Hepatocyte (in vitro differentiated cells): ENCODE results near the gene APOA1. TPM values are rescaled to one million over a fixed set of nuclear protein-coding genes. Genes with fewer than 3 reads are reported as not detected.

Source experiments
- DNase-seq: peaks from one replicate; pipeline ENCODE4 v3.0.0-alpha.2; 2016; ENCODE audit warnings: low spot score
- H2AFZ ChIP-seq: fragments of 200-600 bp; sonication (generic); 2 replicates; pipeline ENCODE4 v1.6.0; 2016; ENCODE audit warnings: antibody characterized with exemption, mild to moderate bottlenecking
- H3K27ac ChIP-seq: fragments of 200-600 bp; sonication (generic); 2 replicates; pipeline ENCODE4 v1.5.1; 2016; ENCODE audit warnings: mild to moderate bottlenecking
- H3K27me3 ChIP-seq: fragments of 200-600 bp; sonication (generic); 2 replicates; pipeline ENCODE4 v1.6.1; 2016
- H3K36me3 ChIP-seq: fragments of 200-600 bp; sonication (generic); replicated peaks from 2 replicates; pipeline ENCODE4 v1.5.1; 2016; ENCODE audit warnings: low read depth; ENCODE audit not compliant: insufficient read depth
- H3K4me1 ChIP-seq: fragments of 200-600 bp; sonication (generic); 2 replicates; pipeline ENCODE4 v1.5.1; 2016; ENCODE audit warnings: mild to moderate bottlenecking, moderate library complexity; ENCODE audit not compliant: insufficient read depth
- H3K4me2 ChIP-seq: fragments of 200-600 bp; sonication (generic); 2 replicates; pipeline ENCODE4 v1.6.0; 2016
- H3K4me3 ChIP-seq: fragments of 200-600 bp; sonication (generic); 2 replicates; pipeline ENCODE4 v1.5.1; 2016; ENCODE audit warnings: mild to moderate bottlenecking
- H3K79me2 ChIP-seq: fragments of 200-600 bp; sonication (generic); 2 replicates; pipeline ENCODE4 v1.6.0; 2017; ENCODE audit warnings: mild to moderate bottlenecking
- H3K9me2 ChIP-seq: fragments of 200-600 bp; sonication (generic); replicated peaks from 2 replicates; pipeline ENCODE4 v1.6.0; 2017; ENCODE audit warnings: mild to moderate bottlenecking; ENCODE audit not compliant: insufficient read depth
- H3K9me3 ChIP-seq: fragments of 200-600 bp; sonication (generic); 2 replicates; pipeline ENCODE4 v1.5.1; 2016; ENCODE audit warnings: low read depth, mild to moderate bottlenecking
- H4K20me1 ChIP-seq: fragments of 200-600 bp; sonication (generic); 2 replicates; pipeline ENCODE4 v1.6.0; 2016; ENCODE audit warnings: mild to moderate bottlenecking; ENCODE audit not compliant: insufficient read depth, poor library complexity, severe bottlenecking
- EZH2 ChIP-seq: fragments of 200-600 bp; sonication (generic); IDR thresholded peaks from 2 replicates; pipeline ENCODE4 v1.6.1; 2016; ENCODE audit warnings: antibody characterized with exemption, mild to moderate bottlenecking, borderline replicate concordance
- EZH2phosphoT487 ChIP-seq: fragments of 200-600 bp; sonication (generic); IDR thresholded peaks from one replicate; pipeline ENCODE4 v1.6.1; 2018; ENCODE audit warnings: antibody characterized with exemption, mild to moderate bottlenecking, low read depth, moderate library complexity; ENCODE audit not compliant: unreplicated experiment, severe bottlenecking
- WGBS: methylation state at CpG from one replicate; pipeline ENCODE4 v1.1.6; 2016; ENCODE audit warnings: low lambda C conversion rate; ENCODE audit errors: missing lambda C conversion rate; 5-methylcytosine and 5-hydroxymethylcytosine counted together
- polyA plus RNA-seq: library from polyadenylated mRNA; unstranded; fragments of >200 nt; fragmentation: Nextera tagmentation; extraction: Ambion mirVana; gene quantifications from 2 replicates; pipeline ENCODE4 v1.2.1, GENCODE V29; 2016
- total RNA-seq: library from RNA; depleted of rRNA; stranded (reverse); fragments of >200 nt; gene quantifications from 2 replicates; pipeline ENCODE4 v1.2.3, GENCODE V29; 2014
- TF ChIP-seq, protein P1 (sequence below): fragments of 200-600 bp; sonication (generic); IDR thresholded peaks from 2 replicates; pipeline ENCODE4 v1.5.1; 2016; ENCODE audit warnings: antibody characterized with exemption, mild to moderate bottlenecking; ENCODE audit not compliant: poor library complexity

Gene APOA1
- total and polyA plus RNA-seq, 2 experiments from 2014 or later, result 4,253 to 7,624 TPM

DNA sequence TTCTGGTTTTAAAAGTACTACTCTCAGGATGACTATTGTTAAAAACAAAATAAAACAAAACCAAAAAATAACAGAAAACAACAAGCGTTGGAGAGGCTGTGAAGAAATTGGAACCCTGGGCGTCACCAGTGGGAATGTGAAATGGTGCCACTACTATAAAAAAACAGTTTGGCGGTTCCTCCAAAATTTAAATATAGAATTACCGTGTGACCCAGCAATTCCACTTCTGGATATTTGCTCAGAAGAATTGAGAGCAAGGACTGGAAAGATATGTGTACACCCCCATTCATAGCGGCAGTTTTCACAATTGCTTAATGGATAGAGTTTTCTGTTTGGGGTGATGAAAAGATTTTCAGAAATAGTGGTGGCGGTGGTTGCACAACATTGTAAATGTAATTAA is 22.9 kb downstream of the APOA1 start:
- H3K27ac ChIP-seq, result peak overlapping the region; percentile 52

DNA sequence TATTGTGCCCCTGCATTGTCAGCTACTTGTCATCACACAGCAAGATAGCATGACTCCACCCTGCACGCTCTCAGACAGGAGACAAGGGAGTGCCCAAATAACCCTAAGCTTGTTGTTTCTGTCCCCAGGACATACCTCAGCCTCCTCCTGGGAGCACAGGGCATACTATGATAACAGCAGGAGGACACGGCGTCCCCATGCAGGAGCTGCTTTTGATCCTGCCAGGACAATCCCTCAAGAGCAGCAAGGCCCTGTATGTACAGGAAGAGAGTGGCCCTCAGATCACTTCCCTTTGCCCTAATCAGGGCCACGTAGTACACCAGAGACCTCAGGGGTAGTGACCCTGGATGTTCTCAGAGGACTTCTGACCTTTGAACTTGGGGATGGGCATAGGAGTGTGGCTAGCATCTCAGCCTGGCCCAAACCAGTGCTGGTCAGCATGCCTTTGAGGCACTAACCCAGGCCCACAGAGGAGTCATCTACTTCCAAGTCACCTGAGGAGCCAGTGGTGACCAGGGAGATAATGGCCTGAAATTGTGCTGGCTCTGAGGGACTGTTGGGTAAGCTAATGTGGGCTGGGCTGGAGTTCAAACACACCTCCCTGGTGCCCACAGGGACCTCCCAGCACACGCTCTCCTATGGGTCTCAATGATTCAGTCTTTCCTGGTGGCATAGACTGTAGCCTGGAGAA is 23.5 kb downstream of the APOA1 start:
- Histone ChIP-seq H3K4me3 (no peak overlapping the region), H3K4me2 (no peak overlapping the region), H3K4me1 (peaks cover 10% of the 10 kb centered on the region), H3K9me2 (no peaks in the 10 kb centered on the region), H4K20me1 (no peaks in the 10 kb centered on the region), H3K79me2 (no peaks in the 10 kb centered on the region), H3K27me3 (no peaks in the 10 kb centered on the region), H3K36me3 (no peaks in the 10 kb centered on the region), H3K9me3 (no peaks in the 10 kb centered on the region), H2AFZ (no peak overlapping the region), H3K27ac (peak overlapping the region; percentile 52)
- WGBS, result 70% methylated on average over 5 of the region's 5 CpGs
- no peak for DNase-seq
- TF ChIP-seq EZH2phosphoT487 (no peak), EZH2 (no peak)
- TF ChIP-seq, protein P1, sequence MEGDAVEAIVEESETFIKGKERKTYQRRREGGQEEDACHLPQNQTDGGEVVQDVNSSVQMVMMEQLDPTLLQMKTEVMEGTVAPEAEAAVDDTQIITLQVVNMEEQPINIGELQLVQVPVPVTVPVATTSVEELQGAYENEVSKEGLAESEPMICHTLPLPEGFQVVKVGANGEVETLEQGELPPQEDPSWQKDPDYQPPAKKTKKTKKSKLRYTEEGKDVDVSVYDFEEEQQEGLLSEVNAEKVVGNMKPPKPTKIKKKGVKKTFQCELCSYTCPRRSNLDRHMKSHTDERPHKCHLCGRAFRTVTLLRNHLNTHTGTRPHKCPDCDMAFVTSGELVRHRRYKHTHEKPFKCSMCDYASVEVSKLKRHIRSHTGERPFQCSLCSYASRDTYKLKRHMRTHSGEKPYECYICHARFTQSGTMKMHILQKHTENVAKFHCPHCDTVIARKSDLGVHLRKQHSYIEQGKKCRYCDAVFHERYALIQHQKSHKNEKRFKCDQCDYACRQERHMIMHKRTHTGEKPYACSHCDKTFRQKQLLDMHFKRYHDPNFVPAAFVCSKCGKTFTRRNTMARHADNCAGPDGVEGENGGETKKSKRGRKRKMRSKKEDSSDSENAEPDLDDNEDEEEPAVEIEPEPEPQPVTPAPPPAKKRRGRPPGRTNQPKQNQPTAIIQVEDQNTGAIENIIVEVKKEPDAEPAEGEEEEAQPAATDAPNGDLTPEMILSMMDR, result no peak

More for the DNA sequence above, 22.9 kb downstream of the APOA1 start:
- WGBS, result 89% methylated on average over 6 of the region's 6 CpGs
- no peaks in the 10 kb centered on the region for H3K79me2 ChIP-seq
- H3K4me1 ChIP-seq, result peaks cover 10% of the 10 kb centered on the region
- no peaks in the 10 kb centered on the region for H3K9me2 ChIP-seq
- DNase-seq, result no peak
- no peaks in the 10 kb centered on the region for H3K9me3 ChIP-seq
- H3K36me3 ChIP-seq, result no peaks in the 10 kb centered on the region
- no peak overlapping the region for H3K4me3 ChIP-seq
- H4K20me1 ChIP-seq, result no peaks in the 10 kb centered on the region
- TF ChIP-seq EZH2phosphoT487 (no peak), EZH2 (no peak)
- TF ChIP-seq, protein P1, result no peak
- H2AFZ ChIP-seq, result no peak overlapping the region
- H3K4me2 ChIP-seq, result no peak overlapping the region
- H3K27me3 ChIP-seq, result no peaks in the 10 kb centered on the region

DNA sequence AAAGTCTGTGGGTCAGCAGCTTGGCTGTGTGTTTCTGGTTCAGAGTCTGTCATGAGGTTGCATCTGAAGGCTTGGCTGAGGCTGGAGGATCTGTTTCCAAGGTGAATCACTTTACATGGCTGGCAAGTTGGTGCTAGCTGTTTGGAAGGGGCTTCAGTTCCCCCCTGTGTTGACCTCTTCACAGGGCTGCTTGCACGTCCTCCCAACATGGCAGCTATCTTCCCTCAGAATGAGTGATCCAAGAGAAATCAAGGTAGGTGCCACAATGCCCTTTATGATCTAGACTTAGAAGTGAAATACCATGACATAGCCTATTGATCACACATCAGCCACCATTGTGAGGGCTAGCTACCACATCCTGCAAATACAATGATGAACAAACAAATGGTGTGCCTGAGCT is 24.3 kb downstream of the APOA1 start:
- Histone ChIP-seq H2AFZ (no peak overlapping the region), H3K4me1 (peaks cover 14% of the 10 kb centered on the region), H3K4me3 (no peak overlapping the region), H3K79me2 (no peaks in the 10 kb centered on the region), H3K9me3 (no peaks in the 10 kb centered on the region), H3K27ac (peak overlapping the region; percentile 52), H3K4me2 (no peak overlapping the region), H3K36me3 (no peaks in the 10 kb centered on the region), H4K20me1 (no peaks in the 10 kb centered on the region), H3K27me3 (no peaks in the 10 kb centered on the region), H3K9me2 (no peaks in the 10 kb centered on the region)
- DNase-seq, result no peak
- WGBS, result 86% methylated on average over 1 of the region's 1 CpG
- TF ChIP-seq EZH2phosphoT487, result no peak

DNA sequence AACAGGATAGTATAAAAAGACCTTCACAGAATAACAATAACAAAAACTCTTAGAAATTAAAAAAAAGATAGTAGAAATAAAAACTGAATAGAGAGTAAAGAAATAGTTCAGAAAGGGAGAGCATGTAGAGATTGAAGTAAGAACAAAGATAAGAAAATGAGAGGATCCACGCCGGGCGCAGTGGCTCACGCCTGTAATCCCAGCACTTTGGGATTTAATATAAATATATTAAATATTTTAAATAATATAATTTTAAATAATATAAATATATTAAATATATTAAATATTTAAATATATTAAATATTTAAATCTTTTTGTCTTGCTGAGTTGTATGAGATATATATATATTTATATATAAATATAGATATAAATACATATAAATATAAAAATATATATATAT is 25.3 kb downstream of the APOA1 start:
- TF ChIP-seq EZH2 (no peak), EZH2phosphoT487 (no peak)
- TF ChIP-seq, protein P1, result no peak
- Histone ChIP-seq H3K9me3 (no peaks in the 10 kb centered on the region), H3K4me1 (peaks cover 14% of the 10 kb centered on the region), H3K4me2 (no peak overlapping the region), H3K27ac (no peak overlapping the region), H3K79me2 (no peaks in the 10 kb centered on the region), H2AFZ (no peak overlapping the region), H3K9me2 (no peaks in the 10 kb centered on the region), H3K27me3 (no peaks in the 10 kb centered on the region), H4K20me1 (no peaks in the 10 kb centered on the region), H3K36me3 (no peaks in the 10 kb centered on the region), H3K4me3 (no peak overlapping the region)
- WGBS, result 87% methylated on average over 4 of the region's 4 CpGs
- no peak for DNase-seq
